HCT116 (cell line): ENCODE measurements around the gene CD160. TPM values are rescaled to one million over a fixed set of nuclear protein-coding genes. Genes with fewer than 3 reads are reported as not detected.

Source experiments
- ATAC-seq: fragments of 200-7000 bp; cut with Tn5 transposase; 2 replicates; pipeline ENCODE4 v1.9.1; 2020; ENCODE audit warnings: mild to moderate bottlenecking, moderate library complexity
- BruUV-seq: library from RNA; stranded (reverse); fragments of 400-500 nt; replicated peaks from 2 replicates; lab custom pipeline; 2021; lab: Mats Ljungman, UMichigan
- CTCF ChIA-PET: fragments of 300-600 bp; sonication (Branson Sonifier 250); formaldehyde crosslinking; loops from one replicate; lab custom pipeline; 2021; ENCODE audit warnings: antibody characterized with exemption; lab: Charles Lee
- POLR2A ChIA-PET: fragments of 300-600, 350-600 bp; sonication (Branson Sonifier 250); formaldehyde crosslinking; loops from one replicate; lab custom pipeline; 2021; ENCODE audit warnings: antibody characterized with exemption; lab: Charles Lee
- RAD21 ChIA-PET, 2 experiments: fragments of 300-600 bp; sonication (Branson Sonifier 250); formaldehyde crosslinking; loops; one replicate each; lab custom pipeline; 2023; ENCODE audit warnings: low total read pairs in 2 of 2; ENCODE audit not compliant: uncharacterized antibody in 2 of 2, unreplicated experiment in 2 of 2, low non-redundant PET in 1 of 2; lab: Charles Lee
- DNase-seq: peaks from one replicate; pipeline ENCODE4 v3.0.0-alpha.2; 2010; ENCODE audit warnings: low read depth, low spot score
- H2AFZ ChIP-seq: fragments of 200-600 bp; shearing (Covaris generic), sonication (generic); 2 replicates; pipeline ENCODE4 v1.6.1; 2017; ENCODE audit warnings: low read depth, mixed run types, mixed read lengths, antibody characterized with exemption, low read length; ENCODE audit not compliant: poor library complexity, severe bottlenecking
- H3K27ac ChIP-seq: 2 replicates; pipeline ENCODE4 v1.5.1; 2012; ENCODE audit warnings: low read depth, low read length
- H3K27me3 ChIP-seq: fragments of 200-600 bp; sonication (generic); 2 replicates; pipeline ENCODE4 v1.6.1; 2016; ENCODE audit warnings: mixed run types, low read length, mixed read lengths; ENCODE audit not compliant: insufficient read depth
- H3K36me3 ChIP-seq, 2 experiments: fragments of 200-500 bp in 1 of 2; fragments of 200-600 bp in 1 of 2; sonication (Bioruptor generic) in 1 of 2; sonication (generic) in 1 of 2; 2 replicates each; pipeline versions ENCODE4 v1.5.1 to v1.6.1; 2014 to 2016; ENCODE audit warnings: low read length in 2 of 2, inconsistent platforms in 1 of 2, mixed read lengths in 1 of 2, mixed run types in 1 of 2; ENCODE audit not compliant: insufficient read depth in 2 of 2, control insufficient read depth in 1 of 2
- H3K4me1 ChIP-seq, 2 experiments: fragments of 200-600 bp in 1 of 2; sonication (generic) in 1 of 2; 2 replicates each; pipeline versions ENCODE4 v1.5.1 to v1.6.1; 2012 to 2017; ENCODE audit warnings: low read length in 2 of 2, inconsistent platforms in 1 of 2, mild to moderate bottlenecking in 1 of 2, mixed read lengths in 1 of 2, mixed run types in 1 of 2, moderate library complexity in 1 of 2; ENCODE audit not compliant: insufficient read depth in 2 of 2, control insufficient read depth in 1 of 2
- H3K4me2 ChIP-seq: fragments of 200-600 bp; sonication (generic); 2 replicates; pipeline ENCODE4 v1.6.1; 2017; ENCODE audit warnings: mixed run types, low read length, mixed read lengths
- H3K4me3 ChIP-seq, 2 experiments: fragments of 200-600 bp in 1 of 2; sonication (generic) in 1 of 2; replicated peaks in 1 of 2; 2 replicates each; pipeline ENCODE4 v1.5.1; 2011 to 2016; ENCODE audit warnings: low read length in 2 of 2, control low read depth in 1 of 2, low read depth in 1 of 2, mild to moderate bottlenecking in 1 of 2, mixed read lengths in 1 of 2, mixed run types in 1 of 2
- H3K79me2 ChIP-seq: fragments of 200-600 bp; sonication (generic); 2 replicates; pipeline ENCODE4 v1.6.1; 2017; ENCODE audit warnings: mild to moderate bottlenecking, mixed run types, low read length, moderate library complexity, mixed read lengths; ENCODE audit not compliant: insufficient read depth
- H3K9ac ChIP-seq: fragments of 200-600 bp; sonication (generic); 2 replicates; pipeline ENCODE4 v1.6.1; 2016; ENCODE audit warnings: low read length, mixed read lengths
- H3K9me2 ChIP-seq: fragments of 200-600 bp; sonication (generic), shearing (Covaris generic); 2 replicates; pipeline ENCODE4 v1.6.1; 2017; ENCODE audit warnings: mixed run types, mild to moderate bottlenecking, moderate library complexity; ENCODE audit not compliant: insufficient read depth
- H3K9me3 ChIP-seq, 2 experiments: fragments of 200-500 bp in 1 of 2; fragments of 200-600 bp in 1 of 2; sonication (Bioruptor generic) in 1 of 2; sonication (generic) in 1 of 2; 2 replicates each; pipeline ENCODE4 v1.6.1; 2014 to 2017; ENCODE audit warnings: low read length in 2 of 2, mixed read lengths in 2 of 2, inconsistent platforms in 1 of 2, low read depth in 1 of 2, mild to moderate bottlenecking in 1 of 2, mixed run types in 1 of 2, moderate library complexity in 1 of 2; ENCODE audit not compliant: control insufficient read depth in 1 of 2, insufficient read depth in 1 of 2
- H4K20me1 ChIP-seq: fragments of 200-600 bp; sonication (generic), shearing (Covaris generic); 2 replicates; pipeline ENCODE4 v1.6.1; 2017; ENCODE audit warnings: mixed run types, mild to moderate bottlenecking, moderate library complexity; ENCODE audit not compliant: insufficient read depth
- CBX3 ChIP-seq: IDR thresholded peaks from 2 replicates; pipeline ENCODE4 v1.6.1; 2012; ENCODE audit warnings: low read depth
- CEBPB ChIP-seq: IDR thresholded peaks from 2 replicates; pipeline ENCODE4 v1.6.1; 2012; ENCODE audit warnings: low read depth
- CTCF ChIP-seq, 3 experiments: fragments of 200-600 bp in 1 of 3; sonication (generic) in 1 of 3; IDR thresholded peaks in 2 of 3; conservative IDR thresholded peaks in 1 of 3; 2 replicates each; pipeline ENCODE4 v1.5.1; 2012 to 2017; ENCODE audit warnings: low read depth in 2 of 3, low read length in 2 of 3, antibody characterized with exemption in 1 of 3, borderline replicate concordance in 1 of 3, control low read depth in 1 of 3, mild to moderate bottlenecking in 1 of 3, mixed read lengths in 1 of 3, mixed run types in 1 of 3, moderate library complexity in 1 of 3; ENCODE audit not compliant: insufficient read depth in 1 of 3
- ELF1 ChIP-seq: IDR thresholded peaks from 2 replicates; pipeline ENCODE4 v1.6.1; 2012; ENCODE audit warnings: low read depth, borderline replicate concordance
- EZH2 ChIP-seq: fragments of 200-600 bp; sonication (generic); IDR thresholded peaks from 2 replicates; pipeline ENCODE4 v1.6.1; 2017; ENCODE audit warnings: antibody characterized with exemption, mixed run types
- EZH2phosphoT487 ChIP-seq: fragments of 200-600 bp; IDR thresholded peaks from 2 replicates; pipeline ENCODE4 v1.6.1; 2018; ENCODE audit warnings: antibody characterized with exemption, borderline replicate concordance
- FOSL1 ChIP-seq: IDR thresholded peaks from 2 replicates; pipeline ENCODE4 v1.6.1; 2012; ENCODE audit warnings: low read depth
- JUND ChIP-seq: IDR thresholded peaks from 2 replicates; pipeline ENCODE4 v1.6.1; 2012
- REST ChIP-seq: IDR thresholded peaks from 2 replicates; pipeline ENCODE4 v1.6.1; 2012; ENCODE audit warnings: low read depth
- SP1 ChIP-seq: IDR thresholded peaks from 2 replicates; pipeline ENCODE4 v1.6.1; 2012; ENCODE audit warnings: low read depth
- TCF7L2 ChIP-seq: IDR thresholded peaks from 2 replicates; pipeline ENCODE4 v1.7.0; 2011; ENCODE audit warnings: borderline replicate concordance, inconsistent platforms; ENCODE audit not compliant: insufficient read depth, insufficient read length; ENCODE audit errors: extremely low read depth
- YY1 ChIP-seq: IDR thresholded peaks from 2 replicates; pipeline ENCODE4 v1.6.1; 2011; ENCODE audit warnings: low read length, low read depth, moderate library complexity, mild to moderate bottlenecking; ENCODE audit not compliant: insufficient replicate concordance; ENCODE audit errors: extremely low read depth
- ZFX ChIP-seq: fragments of 450-650 bp; IDR thresholded peaks from 2 replicates; pipeline ENCODE4 v1.6.1; 2017
- ZNF274 ChIP-seq: fragments of 200-500 bp; sonication (Bioruptor generic); IDR thresholded peaks from 2 replicates; pipeline ENCODE4 v1.6.1; 2014; ENCODE audit warnings: mild to moderate bottlenecking, low read depth, low read length, inconsistent platforms
- intact Hi-C: fragments of 100-400 bp; cut with micrococcal nuclease; formaldehyde crosslinking; loops from 2 replicates; pipeline ENCODE4 v1.10.0; 2022
- total RNA-seq: library from RNA; stranded (reverse); gene quantifications from one replicate; pipeline ENCODE4 v1.2.1, GENCODE V29; 2021; ENCODE audit not compliant: unreplicated experiment

CD160 gene
- total RNA-seq, 1 experiment from 2014 or later, result not detected

DNA sequence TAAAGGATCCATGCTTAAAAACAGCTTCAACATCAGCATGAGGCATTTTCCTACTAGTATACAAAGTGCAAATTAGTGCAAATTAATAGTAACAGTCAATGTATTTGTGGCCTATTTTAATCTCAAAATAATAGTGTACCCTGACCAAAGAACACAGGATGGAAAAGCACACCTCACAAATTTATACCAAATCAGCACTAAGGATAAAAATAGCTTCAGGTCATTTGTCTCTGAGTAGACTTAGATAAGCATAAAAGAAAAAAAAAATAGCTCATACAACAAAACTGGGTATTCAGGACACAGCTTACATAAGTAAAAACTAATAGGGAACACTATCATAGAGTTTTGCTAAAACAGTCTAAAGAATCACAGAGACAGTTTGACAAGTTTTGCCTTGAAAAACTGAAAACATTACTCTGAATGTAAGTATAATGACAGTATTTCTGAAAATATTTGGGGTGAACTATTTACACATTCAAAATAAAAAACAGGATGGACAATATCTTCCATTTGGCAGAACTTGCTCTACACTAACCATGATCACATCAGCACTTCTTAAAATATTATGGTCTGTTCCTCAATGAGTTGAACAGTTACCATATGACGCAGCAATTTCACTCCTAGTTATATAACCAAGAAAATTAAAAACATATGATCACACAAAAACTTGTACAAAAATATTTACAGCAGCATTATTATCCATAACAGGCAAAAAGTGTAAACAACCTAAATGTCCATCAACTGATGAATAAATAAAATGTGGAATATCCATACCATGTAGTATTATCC is 58.3 kb downstream of the CD160 start:
- Histone ChIP-seq H3K27me3 (no peaks in the 10 kb centered on the region), H4K20me1 (no peaks in the 10 kb centered on the region), H3K79me2 (no peaks in the 10 kb centered on the region), H3K9me2 (no peaks in the 10 kb centered on the region), H3K4me2 (no peak overlapping the region), H3K4me3 (no peak overlapping the region), H3K4me1 (peaks cover 18 to 19% of the 10 kb centered on the region in 2 experiments), H3K36me3 (no peaks in the 10 kb centered on the region; a peak in 1 of 4 replicates), H3K9me3 (no peaks in the 10 kb centered on the region)
- BruUV-seq, result TSS peak; percentile 14
- ATAC-seq, result no peak
- intact Hi-C loops, result no loop called here
- no peak for TF ChIP-seq CEBPB
- TF ChIP-seq EZH2phosphoT487, result no peak
- TF ChIP-seq JUND, result no peak
- no peak for TF ChIP-seq YY1
- no peak for TF ChIP-seq REST
- TF ChIP-seq SP1, result no peak
- TF ChIP-seq ZNF274, result no peak
- no peak for TF ChIP-seq TCF7L2
- TF ChIP-seq FOSL1, result no peak
- TF ChIP-seq CTCF (IDR thresholded peaks at IDR 0.05 in 2 of 3, conservative IDR thresholded peaks at IDR 0.05 in 1 of 3; ENCODE audit: borderline replicate concordance in 1 of 3, insufficient read depth in 1 of 3, low read depth in 2 of 3, low read length in 2 of 3), result no peak
- no peak for TF ChIP-seq CBX3
- no peak for TF ChIP-seq ZFX
- no peak for TF ChIP-seq ELF1
- TF ChIP-seq EZH2, result no peak
- TF ChIP-seq, all 23 proteins: peak for 0
- no peak for DNase-seq
- CTCF ChIA-PET, result no interaction called here
- RAD21 ChIA-PET, result no interaction called here
- Histone ChIP-seq H3K27ac (no peak overlapping the region), H3K9ac (no peak overlapping the region), H2AFZ (no peak overlapping the region)
- POLR2A ChIA-PET, result no interaction called here
